GM12875 (cell line): Measurements from ENCODE around the gene IGF2.
"Not testable (repeated sequence)": the region's sequence is repeated elsewhere in the genome, so short reads cannot be mapped to it uniquely, and the experiment has no call there.

Source experiments
- H3K4me3 ChIP-seq: one replicate; pipeline ENCODE4 v1.5.1; 2011; ENCODE audit warnings: low read depth, low read length, control low read depth
- CTCF ChIP-seq: IDR thresholded peaks from 2 replicates; pipeline ENCODE4 v1.5.1; 2011; ENCODE audit warnings: low read depth, mild to moderate bottlenecking, control low read depth, inconsistent platforms, low read length, moderate library complexity, borderline replicate concordance; ENCODE audit not compliant: insufficient read depth

The IGF2 gene

GRCh38 chr11:2182075-2182474 is 42.9 kb upstream of the IGF2 start:
- no peak for TF ChIP-seq CTCF
- H3K4me3 ChIP-seq: no peak overlapping the region

GRCh38 chr11:2180789-2181370 is 41.7 kb upstream of the IGF2 start:
- no peak for TF ChIP-seq CTCF
- H3K4me3 ChIP-seq: no peak overlapping the region

- no peak for TF ChIP-seq CTCF
- H3K4me3 ChIP-seq: no peak overlapping the region
Measured at GRCh38 chr11:2180347-2180746, 41.2 kb upstream of the IGF2 start.

GRCh38 chr11:2179516-2179915 is 40.3 kb upstream of the IGF2 start:
- no peak for TF ChIP-seq CTCF
- no peak overlapping the region for H3K4me3 ChIP-seq

- TF ChIP-seq CTCF: no peak
- no peak overlapping the region for H3K4me3 ChIP-seq
Measured at GRCh38 chr11:2178906-2179494, 39.8 kb upstream of the IGF2 start.

GRCh38 chr11:2178055-2178773 is 39.0 kb upstream of the IGF2 start:
- H3K4me3 ChIP-seq: not testable (repeated sequence)

GRCh38 chr11:2177076-2177475 is 37.9 kb upstream of the IGF2 start:
- no peak overlapping the region for H3K4me3 ChIP-seq
- no peak for TF ChIP-seq CTCF
